IPS DF 4.7 (cell line): ENCODE data around the gene C1QC.
"Not testable (repeated sequence)": the region's sequence is repeated elsewhere in the genome, so short reads cannot be mapped to it uniquely, and the experiment has no call there.

Experiments
- DNase-seq: peaks from one replicate; pipeline ENCODE4 v3.0.0-alpha.2; 2013; ENCODE audit warnings: low spot score; ENCODE audit errors: extremely low read depth

C1QC gene

GRCh38 chr1:22646384-22646783 lies 3.0 kb downstream of the C1QC start:
- DNase-seq, result no peak

GRCh38 chr1:22650089-22650693 lies 6.8 kb downstream of the C1QC start:
- no peak for DNase-seq

GRCh38 chr1:22651941-22652856 lies 8.8 kb downstream of the C1QC start:
- no peak for DNase-seq

GRCh38 chr1:22652881-22653316 lies 9.5 kb downstream of the C1QC start, which contains the start of gene C1QB:
TSS of gene C1QB (plus strand) at chr1:22653236. CDS start at chr1:22659463, 6,227 bp downstream.
- DNase-seq, result no peak

- no peak for DNase-seq
Observed at GRCh38 chr1:22654692-22655091, 11.3 kb downstream of the C1QC start.

GRCh38 chr1:22658385-22659163 lies 15.1 kb downstream of the C1QC start:
- no peak for DNase-seq

GRCh38 chr1:22660716-22661241 lies 17.3 kb downstream of the C1QC start:
- no peak for DNase-seq

GRCh38 chr1:22661880-22662279 lies 18.4 kb downstream of the C1QC start:
- DNase-seq, result no peak

GRCh38 chr1:22662318-22662717 lies 18.9 kb downstream of the C1QC start:
- DNase-seq, result peak; percentile 68

- DNase-seq, result no peak
Observed at GRCh38 chr1:22662986-22663408, 19.6 kb downstream of the C1QC start.

GRCh38 chr1:22665752-22666151 lies 22.3 kb downstream of the C1QC start:
- DNase-seq, result no peak

GRCh38 chr1:22666412-22666811 lies 23.0 kb downstream of the C1QC start:
- DNase-seq, result no peak

- DNase-seq, result not testable (repeated sequence)
Observed at GRCh38 chr1:22668840-22669239, 25.4 kb downstream of the C1QC start.

- DNase-seq, result no peak
Observed at GRCh38 chr1:22670352-22670975, 27.0 kb downstream of the C1QC start.

- no peak for DNase-seq
Observed at GRCh38 chr1:22671999-22672398, 28.6 kb downstream of the C1QC start.

- no peak for DNase-seq
Observed at GRCh38 chr1:22673486-22674409, 30.3 kb downstream of the C1QC start.

- DNase-seq, result no peak
Observed at GRCh38 chr1:22674410-22674749, 30.9 kb downstream of the C1QC start.

- DNase-seq, result not testable (repeated sequence)
Observed at GRCh38 chr1:22676151-22676550, 32.7 kb downstream of the C1QC start.

- no peak for DNase-seq
Observed at GRCh38 chr1:22676916-22677583, 33.6 kb downstream of the C1QC start.
